Measurements from ENCODE around the gene AFF4. TPM values are rescaled to one million over a fixed set of nuclear protein-coding genes. Genes with fewer than 3 reads are reported as not detected.

The AFF4 gene
- total RNA-seq, 1 experiment from 2014 or later: 38.6 TPM

DNA sequence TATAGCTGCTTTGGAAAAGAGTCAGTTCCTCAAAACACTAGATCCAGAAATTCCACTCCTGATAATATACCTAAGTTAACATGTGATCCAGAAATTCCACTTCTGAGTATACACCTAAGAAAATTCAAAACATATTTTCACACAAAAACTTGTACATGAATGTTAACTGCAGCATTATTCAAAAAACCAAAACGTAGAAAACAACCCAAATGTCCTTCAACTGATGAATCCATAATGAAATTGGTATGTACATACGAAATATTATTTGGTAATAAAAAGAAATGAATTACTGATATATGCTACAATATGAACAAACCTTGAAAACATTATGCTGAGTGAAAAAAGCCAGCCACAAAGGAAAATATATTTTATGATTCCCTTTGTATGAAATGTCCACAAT is 16.5 kb upstream of the AFF4 start:
- TF ChIP-seq ELF1 (IDR thresholded peaks at IDR 0.05; ENCODE audit: borderline replicate concordance, low read depth) (no peak), SRF (IDR thresholded peaks at IDR 0.05; ENCODE audit: low read depth) (no peak), CTCF (IDR thresholded peaks at IDR 0.05 in 2 of 3, conservative IDR thresholded peaks at IDR 0.05 in 1 of 3; ENCODE audit: borderline replicate concordance in 1 of 3, insufficient read depth in 1 of 3, low read depth in 2 of 3, low read length in 2 of 3) (no peak), ZFX (IDR thresholded peaks at IDR 0.05) (no peak), EZH2 (IDR thresholded peaks at IDR 0.05) (no peak), CBX3 (IDR thresholded peaks at IDR 0.05; ENCODE audit: low read depth) (no peak), ZBTB33 (IDR thresholded peaks at IDR 0.05; ENCODE audit: extremely low read depth, insufficient replicate concordance, low read length) (no peak), POLR2A (IDR thresholded peaks at IDR 0.05; ENCODE audit: borderline replicate concordance, extremely low read depth, insufficient read depth, insufficient read length) (no peak), ZNF274 (IDR thresholded peaks at IDR 0.05; ENCODE audit: low read depth, low read length) (no peak), EZH2phosphoT487 (IDR thresholded peaks at IDR 0.05; ENCODE audit: borderline replicate concordance) (no peak), SIN3A (IDR thresholded peaks at IDR 0.05; ENCODE audit: low read depth) (no peak), FOSL1 (IDR thresholded peaks at IDR 0.05; ENCODE audit: low read depth) (no peak), POLR2AphosphoS5 (IDR thresholded peaks at IDR 0.05; ENCODE audit: low read depth, low read length) (no peak), JUND (IDR thresholded peaks at IDR 0.05) (no peak), CEBPB (IDR thresholded peaks at IDR 0.05; ENCODE audit: low read depth) (no peak), SP1 (IDR thresholded peaks at IDR 0.05; ENCODE audit: low read depth) (no peak), EGR1 (IDR thresholded peaks at IDR 0.05; ENCODE audit: low read depth) (no peak)
- TF ChIP-seq, protein P1, sequence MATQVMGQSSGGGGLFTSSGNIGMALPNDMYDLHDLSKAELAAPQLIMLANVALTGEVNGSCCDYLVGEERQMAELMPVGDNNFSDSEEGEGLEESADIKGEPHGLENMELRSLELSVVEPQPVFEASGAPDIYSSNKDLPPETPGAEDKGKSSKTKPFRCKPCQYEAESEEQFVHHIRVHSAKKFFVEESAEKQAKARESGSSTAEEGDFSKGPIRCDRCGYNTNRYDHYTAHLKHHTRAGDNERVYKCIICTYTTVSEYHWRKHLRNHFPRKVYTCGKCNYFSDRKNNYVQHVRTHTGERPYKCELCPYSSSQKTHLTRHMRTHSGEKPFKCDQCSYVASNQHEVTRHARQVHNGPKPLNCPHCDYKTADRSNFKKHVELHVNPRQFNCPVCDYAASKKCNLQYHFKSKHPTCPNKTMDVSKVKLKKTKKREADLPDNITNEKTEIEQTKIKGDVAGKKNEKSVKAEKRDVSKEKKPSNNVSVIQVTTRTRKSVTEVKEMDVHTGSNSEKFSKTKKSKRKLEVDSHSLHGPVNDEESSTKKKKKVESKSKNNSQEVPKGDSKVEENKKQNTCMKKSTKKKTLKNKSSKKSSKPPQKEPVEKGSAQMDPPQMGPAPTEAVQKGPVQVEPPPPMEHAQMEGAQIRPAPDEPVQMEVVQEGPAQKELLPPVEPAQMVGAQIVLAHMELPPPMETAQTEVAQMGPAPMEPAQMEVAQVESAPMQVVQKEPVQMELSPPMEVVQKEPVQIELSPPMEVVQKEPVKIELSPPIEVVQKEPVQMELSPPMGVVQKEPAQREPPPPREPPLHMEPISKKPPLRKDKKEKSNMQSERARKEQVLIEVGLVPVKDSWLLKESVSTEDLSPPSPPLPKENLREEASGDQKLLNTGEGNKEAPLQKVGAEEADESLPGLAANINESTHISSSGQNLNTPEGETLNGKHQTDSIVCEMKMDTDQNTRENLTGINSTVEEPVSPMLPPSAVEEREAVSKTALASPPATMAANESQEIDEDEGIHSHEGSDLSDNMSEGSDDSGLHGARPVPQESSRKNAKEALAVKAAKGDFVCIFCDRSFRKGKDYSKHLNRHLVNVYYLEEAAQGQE (IDR thresholded peaks at IDR 0.05; ENCODE audit: low read depth): no peak
- TF ChIP-seq, protein P2, sequence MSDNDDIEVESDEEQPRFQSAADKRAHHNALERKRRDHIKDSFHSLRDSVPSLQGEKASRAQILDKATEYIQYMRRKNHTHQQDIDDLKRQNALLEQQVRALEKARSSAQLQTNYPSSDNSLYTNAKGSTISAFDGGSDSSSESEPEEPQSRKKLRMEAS (IDR thresholded peaks at IDR 0.05): no peak
- intact Hi-C loops (cut with micrococcal nuclease): no loop called here
- H3K9me2 ChIP-seq (ENCODE audit: insufficient read depth): no peaks in the 10 kb centered on the region
- no TSS peak for BruUV-seq (replicated peaks)
- no peaks in the 10 kb centered on the region for H4K20me1 ChIP-seq (ENCODE audit: insufficient read depth)
- ATAC-seq (no peak), DNase-seq (ENCODE audit: low read depth, low spot score) (no peak)
- no peaks in the 10 kb centered on the region for H3K36me3 ChIP-seq (ENCODE audit: control insufficient read depth in 1 of 2, insufficient read depth in 2 of 2, low read length in 2 of 2)
- no peak overlapping the region for H3K4me2 ChIP-seq (ENCODE audit: low read length)
- H3K27me3 ChIP-seq (ENCODE audit: insufficient read depth, low read length): no peaks in the 10 kb centered on the region
- H3K9ac ChIP-seq (ENCODE audit: low read length): no peak overlapping the region
- H3K4me3 ChIP-seq (replicated peaks in 1 of 2; ENCODE audit: low read depth in 1 of 2, low read length in 2 of 2): no peak overlapping the region
- no peaks in the 10 kb centered on the region for H3K4me1 ChIP-seq (ENCODE audit: control insufficient read depth in 1 of 2, insufficient read depth in 2 of 2, low read length in 2 of 2)
- H3K9me3 ChIP-seq (ENCODE audit: control insufficient read depth in 1 of 2, insufficient read depth in 1 of 2, low read depth in 1 of 2, low read length in 2 of 2): no peaks in the 10 kb centered on the region; a peak in 1 of 4 replicates
- H3K27ac ChIP-seq (ENCODE audit: low read depth, low read length): no peak overlapping the region
- RAD21 ChIA-PET (ENCODE audit: low non-redundant PET in 1 of 2, low total read pairs in 2 of 2, uncharacterized antibody in 2 of 2, unreplicated experiment in 2 of 2): no interaction called here
- H2AFZ ChIP-seq (ENCODE audit: low read depth, low read length, poor library complexity, severe bottlenecking): no peak overlapping the region
- no peaks in the 10 kb centered on the region for H3K79me2 ChIP-seq (ENCODE audit: insufficient read depth, low read length)
- CTCF ChIA-PET: no interaction called here
- POLR2A ChIA-PET: no interaction called here
